Epithelial cell of proximal tubule (primary cell): ENCODE measurements around the gene SOCS7. TPM values are rescaled to one million over a fixed set of nuclear protein-coding genes. Genes with fewer than 3 reads are reported as not detected.

ENCODE experiments used
- DNase-seq: peaks from one replicate; pipeline ENCODE4 v3.0.0-alpha.2; 2011; ENCODE audit warnings: low read depth
- H3K4me3 ChIP-seq: 2 replicates; pipeline ENCODE4 v1.5.1; 2011; ENCODE audit warnings: low read depth, mild to moderate bottlenecking, low read length
- total RNA-seq: library from RNA; depleted of rRNA; stranded (reverse); fragments of >200 nt; gene quantifications from 2 replicates; pipeline ENCODE4 v1.2.3, GENCODE V29; 2015
- TF ChIP-seq, protein P1 (sequence below): conservative IDR thresholded peaks from 2 replicates; pipeline ENCODE4 v1.5.1; 2012; ENCODE audit warnings: low read depth, mild to moderate bottlenecking, low read length

The SOCS7 gene
- total RNA-seq, 1 donor from 2014 or later = 9.3 TPM

DNA sequence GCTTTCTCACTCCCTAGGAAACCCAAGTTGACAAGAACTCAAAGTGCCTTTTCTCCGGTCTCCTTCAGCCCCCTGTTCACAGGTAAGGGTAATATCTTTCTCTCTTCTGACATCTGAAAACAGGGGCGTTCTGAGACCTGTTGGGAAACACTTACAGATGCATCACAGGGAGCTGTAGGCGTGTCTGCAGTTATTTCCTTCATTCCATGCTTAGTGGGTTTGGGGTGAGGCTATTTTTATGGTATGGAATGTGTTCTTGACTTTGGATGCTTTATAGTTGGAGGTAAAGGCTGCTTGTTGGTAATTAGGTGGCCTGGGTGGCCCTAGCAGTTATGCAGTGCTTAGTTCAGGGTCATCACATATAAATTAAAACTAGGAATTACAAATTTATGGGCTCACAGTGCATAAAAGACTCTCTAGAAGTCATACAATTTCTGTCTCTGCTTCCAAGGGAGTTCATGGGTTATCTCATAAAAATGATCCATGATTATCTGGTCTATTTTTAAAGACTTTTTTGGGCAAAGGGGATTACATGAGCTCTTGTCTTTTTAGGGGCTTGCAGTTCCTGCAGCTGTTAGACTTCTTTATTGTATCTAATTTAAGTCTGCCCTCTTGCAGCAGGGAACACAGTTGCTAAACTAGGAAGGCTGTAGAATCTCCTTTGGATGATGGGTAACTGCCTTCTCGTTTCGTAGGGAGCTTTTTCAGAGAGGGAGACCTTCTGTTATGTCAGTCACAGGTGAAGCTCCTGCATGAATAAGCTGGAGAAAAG is 10.2 kb downstream of the SOCS7 start:
- no peak for DNase-seq
- TF ChIP-seq, protein P1, sequence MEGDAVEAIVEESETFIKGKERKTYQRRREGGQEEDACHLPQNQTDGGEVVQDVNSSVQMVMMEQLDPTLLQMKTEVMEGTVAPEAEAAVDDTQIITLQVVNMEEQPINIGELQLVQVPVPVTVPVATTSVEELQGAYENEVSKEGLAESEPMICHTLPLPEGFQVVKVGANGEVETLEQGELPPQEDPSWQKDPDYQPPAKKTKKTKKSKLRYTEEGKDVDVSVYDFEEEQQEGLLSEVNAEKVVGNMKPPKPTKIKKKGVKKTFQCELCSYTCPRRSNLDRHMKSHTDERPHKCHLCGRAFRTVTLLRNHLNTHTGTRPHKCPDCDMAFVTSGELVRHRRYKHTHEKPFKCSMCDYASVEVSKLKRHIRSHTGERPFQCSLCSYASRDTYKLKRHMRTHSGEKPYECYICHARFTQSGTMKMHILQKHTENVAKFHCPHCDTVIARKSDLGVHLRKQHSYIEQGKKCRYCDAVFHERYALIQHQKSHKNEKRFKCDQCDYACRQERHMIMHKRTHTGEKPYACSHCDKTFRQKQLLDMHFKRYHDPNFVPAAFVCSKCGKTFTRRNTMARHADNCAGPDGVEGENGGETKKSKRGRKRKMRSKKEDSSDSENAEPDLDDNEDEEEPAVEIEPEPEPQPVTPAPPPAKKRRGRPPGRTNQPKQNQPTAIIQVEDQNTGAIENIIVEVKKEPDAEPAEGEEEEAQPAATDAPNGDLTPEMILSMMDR = no peak
- H3K4me3 ChIP-seq = no peak overlapping the region

DNA sequence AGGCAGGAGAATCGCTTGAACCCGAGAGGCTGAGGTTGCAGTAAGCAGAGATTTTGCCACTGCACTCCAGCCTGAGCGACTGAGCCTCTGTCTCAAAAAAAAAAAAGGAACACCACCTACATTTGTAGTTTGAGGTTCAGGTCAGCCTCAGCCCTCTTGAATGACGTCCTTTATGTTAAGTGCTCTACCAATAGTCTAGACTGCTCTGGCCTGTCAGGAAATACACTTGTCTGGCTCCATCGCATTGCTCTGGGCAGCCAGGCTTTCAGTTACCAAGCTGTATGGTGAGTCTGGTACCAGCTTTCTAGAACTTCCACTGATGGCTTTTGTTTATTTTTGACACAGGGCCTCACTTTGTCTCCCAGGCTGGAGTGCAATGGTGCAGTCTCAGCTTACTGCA is 11.4 kb downstream of the SOCS7 start:
- no peak for DNase-seq
- TF ChIP-seq, protein P1 = no peak

DNA sequence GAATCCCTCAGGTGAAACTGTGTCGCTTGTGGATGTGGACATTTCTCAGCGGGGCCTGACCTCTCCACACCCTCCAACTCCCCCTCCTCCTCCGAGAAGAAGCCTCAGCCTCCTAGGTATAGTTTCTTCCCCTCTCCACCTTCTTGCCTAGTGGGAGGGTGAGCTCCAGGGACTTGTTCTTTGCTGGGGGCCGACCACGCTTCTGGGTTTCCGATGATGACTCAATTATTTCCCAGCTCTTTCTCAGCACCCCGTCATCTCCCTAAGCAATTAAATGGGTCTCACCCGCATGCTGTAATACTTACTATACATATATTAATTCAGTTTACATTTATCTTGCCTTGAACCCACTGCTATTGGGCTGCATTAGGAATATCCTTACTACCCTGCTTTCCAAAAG is 13.1 kb downstream of the SOCS7 start:
- H3K4me3 ChIP-seq = no peak overlapping the region
- TF ChIP-seq, protein P1 = no peak
- no peak for DNase-seq

More for the DNA sequence above, 11.4 kb downstream of the SOCS7 start:
- no peak overlapping the region for H3K4me3 ChIP-seq

DNA sequence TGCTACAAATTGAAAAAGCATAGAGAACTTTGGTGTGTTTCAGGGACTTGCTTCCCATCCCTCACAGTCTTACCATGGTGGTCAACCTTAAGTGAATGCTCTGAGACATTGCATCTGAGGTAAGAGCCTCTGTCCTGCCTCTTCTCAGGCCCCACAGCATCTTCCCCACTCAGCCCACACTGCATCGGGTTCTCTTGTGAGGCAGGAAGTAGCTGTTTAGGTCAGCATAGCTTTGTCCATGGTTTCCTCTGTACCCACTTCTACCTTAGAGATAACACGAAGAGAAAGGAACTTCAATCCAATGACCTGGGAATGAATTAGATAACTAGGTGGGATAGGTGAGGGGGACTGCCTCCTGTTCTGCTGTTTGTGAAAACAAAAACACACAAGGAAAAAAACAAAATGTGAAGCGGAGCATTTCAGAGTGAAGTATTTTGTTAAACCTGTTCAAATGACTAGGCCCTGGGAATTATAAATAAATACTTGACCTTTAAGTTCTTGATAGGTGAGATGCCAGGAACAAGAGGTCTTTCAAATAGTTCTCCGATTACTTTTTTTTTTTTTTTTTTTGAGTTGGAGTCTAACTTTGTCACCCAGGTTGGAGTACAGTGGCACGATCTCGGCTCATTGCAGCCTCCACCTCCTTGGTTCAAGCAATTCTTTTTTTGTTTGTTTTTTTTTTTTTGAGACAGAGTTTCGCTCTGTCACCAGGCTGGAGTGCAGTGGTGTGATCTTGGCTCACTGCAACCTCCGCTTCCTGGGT is 17.7 kb downstream of the SOCS7 start:
- TF ChIP-seq, protein P1 = no peak
- DNase-seq = no peak
- no peak overlapping the region for H3K4me3 ChIP-seq

DNA sequence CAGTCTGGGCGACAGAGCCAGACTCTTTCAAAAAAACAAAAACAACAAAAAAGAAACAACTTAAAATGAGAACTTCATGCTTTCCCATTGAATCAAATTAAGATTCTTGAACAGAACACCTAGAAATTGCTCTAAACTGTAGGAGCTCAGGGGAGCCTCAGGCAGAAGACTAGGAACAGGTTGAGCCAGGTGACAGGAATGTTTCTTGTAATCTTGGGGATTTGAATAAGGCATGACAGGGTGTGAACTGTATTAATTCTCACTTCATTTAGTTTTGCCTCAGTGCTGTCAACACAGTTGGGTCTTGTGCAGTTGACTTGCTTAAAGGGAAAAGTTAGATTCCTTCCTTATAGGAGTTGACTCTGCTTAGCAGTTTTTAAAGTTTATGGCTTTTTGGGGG is 27.8 kb downstream of the SOCS7 start:
- no peak overlapping the region for H3K4me3 ChIP-seq
- TF ChIP-seq, protein P1 = no peak
- DNase-seq = no peak

DNA sequence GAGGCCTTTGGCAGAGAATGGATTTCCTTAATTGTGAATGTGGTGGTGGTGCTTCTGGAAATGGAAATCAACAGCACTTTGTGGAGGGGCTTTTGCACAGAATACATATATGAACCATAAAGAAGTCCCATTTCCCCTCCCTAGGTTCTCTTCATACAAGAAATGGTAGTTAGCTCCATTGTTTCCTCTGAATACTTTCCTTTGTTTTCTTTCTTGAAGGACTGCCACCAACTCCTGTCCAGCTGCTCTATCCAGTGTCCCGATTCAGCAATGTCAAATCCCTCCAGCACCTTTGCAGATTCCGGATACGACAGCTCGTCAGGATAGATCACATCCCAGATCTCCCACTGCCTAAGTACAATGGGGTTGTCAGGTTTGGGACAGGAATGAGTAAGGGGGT is 43.4 kb downstream of the SOCS7 start:
- DNase-seq = no peak
- TF ChIP-seq, protein P1 = no peak
- no peak overlapping the region for H3K4me3 ChIP-seq
